Stomach (tissue), 9 donors: ENCODE results near the gene SLC25A24. TPM values are rescaled to one million over a fixed set of nuclear protein-coding genes. Genes with fewer than 3 reads are reported as not detected.

ENCODE experiments used
- DNase-seq, 2 donors: peaks; one replicate each; pipeline versions ENCODE4 v3.0.0 to v3.0.0-alpha.2; 2013 to 2019
- H3K27ac ChIP-seq, 5 donors: fragments of 200-600 bp in 4 of 5; sonication (generic) in 4 of 5; one replicate each; pipeline ENCODE4 v1.5.1; 2013 to 2019; ENCODE audit warnings: mild to moderate bottlenecking in 1 of 5, moderate library complexity in 1 of 5
- H3K27me3 ChIP-seq, 3 donors: fragments of 200-600 bp; sonication (generic); one replicate each; pipeline ENCODE4 v1.5.1; 2017 to 2019; ENCODE audit warnings: mixed run types in 1 of 3
- H3K36me3 ChIP-seq, 4 donors: fragments of 200-600 bp; sonication (generic); 1 replicate in 3 of 4; 2 replicates in 1 of 4; pipeline ENCODE4 v1.5.1; 2016 to 2019
- H3K4me1 ChIP-seq, 4 donors: fragments of 200-600 bp; sonication (generic); one replicate each; pipeline ENCODE4 v1.5.1; 2016 to 2019
- H3K4me3 ChIP-seq, 4 donors: fragments of 200-600 bp; sonication (generic) in 3 of 4; one replicate each; pipeline ENCODE4 v1.5.1; 2016 to 2019; ENCODE audit warnings: mild to moderate bottlenecking in 1 of 4
- H3K9me3 ChIP-seq, 4 donors: fragments of 200-600 bp; sonication (generic); one replicate each; pipeline ENCODE4 v1.5.1; 2016 to 2019
- EP300 ChIP-seq: sonication (generic); formaldehyde crosslinking; IDR thresholded peaks from one replicate; pipeline ENCODE4 v1.6.1; 2017; ENCODE audit warnings: antibody characterized with exemption
- POLR2A ChIP-seq, 4 donors: fragments of 450-650 bp; IDR thresholded peaks; one replicate each; pipeline ENCODE4 v1.6.1; 2016; ENCODE audit warnings: antibody characterized with exemption in 4 of 4, control low read depth in 2 of 4, mild to moderate bottlenecking in 1 of 4, moderate library complexity in 1 of 4
- POLR2AphosphoS5 ChIP-seq, 3 donors: sonication (generic); formaldehyde crosslinking; IDR thresholded peaks; one replicate each; pipeline ENCODE4 v1.6.1; 2016; ENCODE audit warnings: antibody characterized with exemption in 3 of 3
- WGBS, 5 donors: extraction: QIAGEN DNeasy Blood & Tissue Kit in 3 of 5; methylation state at CpG; one replicate each; pipeline versions ENCODE4 v1.1.5 to v1.1.7; 2013 to 2018; 5-methylcytosine and 5-hydroxymethylcytosine counted together
- intact Hi-C: fragments of 100-400 bp; cut with DNase I; formaldehyde crosslinking; loops from one replicate; pipeline ENCODE4 v1.15.1; 2023; ENCODE audit warnings: low total_unique reads
- polyA plus RNA-seq, 3 donors: library from polyadenylated mRNA; stranded (reverse); fragments of 200-250 nt; gene quantifications; one replicate each; pipeline ENCODE4 v1.2.3, GENCODE V29; 2013
- total RNA-seq, 5 donors: library from RNA; depleted of rRNA; stranded (reverse); fragments of >200 nt; gene quantifications; one replicate each; pipeline versions ENCODE4 v1.1.0 to v1.2.3, GENCODE V29; 2014 to 2016
- TF ChIP-seq, protein P1 (sequence below), 7 experiments: fragments of 450-650 bp in 4 of 7; fragments of 200-600 bp in 3 of 7; sonication (generic) in 3 of 7; IDR thresholded peaks; one replicate each; pipeline ENCODE4 v1.5.1; 2016 to 2019; ENCODE audit warnings: antibody characterized with exemption in 7 of 7, control low read depth in 2 of 7, mild to moderate bottlenecking in 1 of 7
- donor health status: healthy with polysubstance abuse.
- donor health status: Bipolar disorder and iron deficiency.
- donor health status: healthy.

The SLC25A24 gene
- total and polyA plus RNA-seq, 8 donors, result 4.1 to 76.9 (median 19.3) TPM

DNA sequence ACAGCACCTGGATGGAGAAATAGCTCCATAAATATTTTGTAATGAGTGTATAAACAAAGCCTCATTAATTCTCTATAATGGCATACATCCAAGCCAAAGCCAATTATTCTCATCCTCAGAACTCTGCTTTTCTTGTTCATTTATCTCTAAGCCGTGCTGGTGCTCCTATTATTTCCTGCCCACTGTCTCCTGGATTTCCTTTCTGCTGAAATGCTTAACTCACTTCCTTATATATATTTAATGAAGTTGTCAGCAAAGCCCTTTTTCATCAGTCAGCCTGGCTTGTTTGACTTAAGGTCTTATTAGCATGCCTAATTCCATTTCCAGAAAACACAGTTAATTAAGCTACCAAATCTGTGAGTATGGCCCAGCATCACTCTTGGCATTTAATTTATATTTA lies 93.4 kb downstream of the SLC25A24 start:
- H3K4me3 ChIP-seq, result no peak overlapping the region
- TF ChIP-seq POLR2AphosphoS5 (IDR thresholded peaks at IDR 0.05) (no peak), EP300 (no peak), POLR2A (IDR thresholded peaks at IDR 0.05) (no peak)
- TF ChIP-seq, protein P1, sequence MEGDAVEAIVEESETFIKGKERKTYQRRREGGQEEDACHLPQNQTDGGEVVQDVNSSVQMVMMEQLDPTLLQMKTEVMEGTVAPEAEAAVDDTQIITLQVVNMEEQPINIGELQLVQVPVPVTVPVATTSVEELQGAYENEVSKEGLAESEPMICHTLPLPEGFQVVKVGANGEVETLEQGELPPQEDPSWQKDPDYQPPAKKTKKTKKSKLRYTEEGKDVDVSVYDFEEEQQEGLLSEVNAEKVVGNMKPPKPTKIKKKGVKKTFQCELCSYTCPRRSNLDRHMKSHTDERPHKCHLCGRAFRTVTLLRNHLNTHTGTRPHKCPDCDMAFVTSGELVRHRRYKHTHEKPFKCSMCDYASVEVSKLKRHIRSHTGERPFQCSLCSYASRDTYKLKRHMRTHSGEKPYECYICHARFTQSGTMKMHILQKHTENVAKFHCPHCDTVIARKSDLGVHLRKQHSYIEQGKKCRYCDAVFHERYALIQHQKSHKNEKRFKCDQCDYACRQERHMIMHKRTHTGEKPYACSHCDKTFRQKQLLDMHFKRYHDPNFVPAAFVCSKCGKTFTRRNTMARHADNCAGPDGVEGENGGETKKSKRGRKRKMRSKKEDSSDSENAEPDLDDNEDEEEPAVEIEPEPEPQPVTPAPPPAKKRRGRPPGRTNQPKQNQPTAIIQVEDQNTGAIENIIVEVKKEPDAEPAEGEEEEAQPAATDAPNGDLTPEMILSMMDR (IDR thresholded peaks at IDR 0.05), result no peak
- no peaks in the 10 kb centered on the region for H3K27me3 ChIP-seq
- DNase-seq, result no peak
- 42 to 67% (median 47%) methylated on average over 1 of the region's 1 CpG for WGBS, 5 donors
- H3K9me3 ChIP-seq, result no peaks in the 10 kb centered on the region
- no peaks in the 10 kb centered on the region for H3K36me3 ChIP-seq
- no peaks in the 10 kb centered on the region for H3K4me1 ChIP-seq
- intact Hi-C loops, result no loop called here
- H3K27ac ChIP-seq, result no peak overlapping the region

DNA sequence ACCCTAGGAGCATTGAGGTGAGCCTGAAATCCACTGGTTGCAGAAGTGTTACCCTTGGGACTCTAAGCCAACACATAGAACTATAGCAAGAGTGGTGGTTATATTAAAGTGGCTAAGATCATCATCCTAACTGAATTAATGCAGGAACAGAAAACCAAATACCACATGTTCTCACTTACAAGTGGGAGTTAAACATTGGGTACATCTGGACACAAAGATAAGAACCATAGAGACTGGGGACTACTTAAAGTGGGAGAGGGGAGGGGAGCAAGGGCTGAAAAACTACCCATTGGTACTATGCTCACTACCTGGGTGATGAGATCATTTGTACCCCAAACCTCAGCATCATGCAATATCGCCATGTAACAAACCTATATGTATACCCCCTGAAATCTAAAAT lies 100.0 kb downstream of the SLC25A24 start:
- no peak overlapping the region for H3K27ac ChIP-seq
- no peak for DNase-seq
- WGBS, 5 donors, result 92 to 100% (median 97%) methylated on average over 1 of the region's 1 CpG
- intact Hi-C loops, result no loop called here
- no peaks in the 10 kb centered on the region for H3K9me3 ChIP-seq
- H3K4me1 ChIP-seq, result no peaks in the 10 kb centered on the region
- H3K36me3 ChIP-seq, result no peaks in the 10 kb centered on the region
- TF ChIP-seq POLR2A (IDR thresholded peaks at IDR 0.05) (no peak), POLR2AphosphoS5 (IDR thresholded peaks at IDR 0.05) (no peak), EP300 (no peak)
- TF ChIP-seq, protein P1 (IDR thresholded peaks at IDR 0.05), result no peak
- no peaks in the 10 kb centered on the region for H3K27me3 ChIP-seq
- H3K4me3 ChIP-seq, result no peak overlapping the region

DNA sequence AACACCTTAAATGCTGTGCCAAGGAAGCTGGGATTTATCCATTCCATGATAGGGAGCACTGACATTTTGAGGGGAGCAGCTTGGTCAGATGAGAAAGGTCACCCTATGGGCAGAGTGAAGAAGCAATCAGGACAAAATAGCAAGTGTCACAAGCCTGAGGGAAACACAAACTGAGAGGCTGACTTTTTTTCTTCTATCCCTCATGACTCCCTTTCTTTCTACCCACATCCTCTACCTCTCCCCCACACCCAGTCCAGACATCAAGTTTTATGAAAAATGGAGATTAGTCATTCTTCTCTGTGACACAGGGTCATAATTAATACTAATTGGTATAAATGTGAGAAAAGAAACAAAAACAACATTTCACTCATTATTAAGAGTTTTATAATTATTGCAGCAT lies 103.1 kb downstream of the SLC25A24 start:
- Histone ChIP-seq H3K4me1 (no peaks in the 10 kb centered on the region), H3K27ac (no peak overlapping the region), H3K9me3 (no peaks in the 10 kb centered on the region), H3K4me3 (no peak overlapping the region), H3K27me3 (no peaks in the 10 kb centered on the region), H3K36me3 (no peaks in the 10 kb centered on the region)
- intact Hi-C loops, result no loop called here
- DNase-seq, result no peak
- TF ChIP-seq POLR2AphosphoS5 (IDR thresholded peaks at IDR 0.05) (no peak), POLR2A (IDR thresholded peaks at IDR 0.05) (no peak), EP300 (no peak)
- TF ChIP-seq, protein P1 (IDR thresholded peaks at IDR 0.05), result no peak

DNA sequence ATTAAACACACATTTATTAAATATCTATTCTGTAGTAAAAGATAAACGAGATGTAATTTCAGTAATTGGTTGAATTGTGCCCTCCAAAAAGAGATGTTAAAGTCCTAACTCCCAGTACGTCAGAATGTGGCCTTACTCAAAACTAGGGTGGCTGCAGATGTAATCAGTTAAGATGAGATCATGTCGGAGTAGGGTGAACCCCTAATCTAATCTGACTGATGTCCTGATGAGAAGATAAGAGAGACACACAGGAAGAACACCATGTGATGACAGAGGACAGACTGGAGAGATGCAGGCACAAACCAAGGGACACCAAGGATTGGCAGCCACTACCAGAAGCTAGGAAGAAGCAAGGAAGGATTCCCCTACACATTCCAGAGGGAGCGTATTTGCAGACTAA lies 104.1 kb downstream of the SLC25A24 start:
- Histone ChIP-seq H3K36me3 (no peaks in the 10 kb centered on the region), H3K9me3 (no peaks in the 10 kb centered on the region), H3K27me3 (no peaks in the 10 kb centered on the region), H3K4me3 (no peak overlapping the region), H3K27ac (no peak overlapping the region), H3K4me1 (no peaks in the 10 kb centered on the region)
- no peak for TF ChIP-seq POLR2AphosphoS5 (IDR thresholded peaks at IDR 0.05)
- no peak for TF ChIP-seq POLR2A (IDR thresholded peaks at IDR 0.05)
- TF ChIP-seq, protein P1 (IDR thresholded peaks at IDR 0.05), result no peak
- no peak for TF ChIP-seq EP300
- WGBS, 5 donors, result 68 to 84% (median 71%) methylated on average over 4 of the region's 4 CpGs
- intact Hi-C loops, result no loop called here
- DNase-seq, result no peak
